ENCODE results near the gene TNFAIP8. TPM values are rescaled to one million over a fixed set of nuclear protein-coding genes. Genes with fewer than 3 reads are reported as not detected.

Gene TNFAIP8
- total and polyA plus RNA-seq, 5 donors from 2014 or later: 120 to 244 (median 196) TPM

DNA sequence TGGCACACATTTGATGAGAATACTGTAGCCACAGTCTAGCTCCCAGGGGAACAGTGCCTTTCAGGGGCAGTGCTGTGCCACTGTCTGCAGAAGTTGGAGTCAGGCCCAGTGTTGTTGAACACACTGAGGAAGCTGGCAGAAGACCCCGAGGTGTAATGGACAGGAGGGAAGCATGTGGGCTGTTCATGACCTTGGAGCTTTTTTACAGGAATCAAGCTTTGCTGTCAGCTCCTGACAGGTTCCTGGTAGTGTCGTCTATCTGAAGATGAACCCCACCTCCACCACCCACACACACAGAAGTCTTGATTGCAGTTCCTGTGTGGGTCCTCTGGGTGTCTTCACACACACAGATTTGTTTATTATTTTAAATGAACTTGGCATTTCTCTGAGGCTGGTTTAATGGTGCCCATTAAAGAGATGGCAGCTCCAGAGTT, 40.3 kb upstream of the TNFAIP8 start:
- H3K9me3 ChIP-seq (ENCODE audit: control insufficient read depth in 2 of 2, low read length in 2 of 2): no peaks in the 10 kb centered on the region
- H3K4me1 Mint-ChIP-seq: peaks cover 62 to 96% (median 75%) of the 10 kb centered on the region in 4 donors
- H3K27me3 Mint-ChIP-seq: no peaks in the 10 kb centered on the region
- peaks cover 96% of the 10 kb centered on the region for H3K4me1 ChIP-seq (ENCODE audit: control insufficient read depth, insufficient read depth, low read length, poor library complexity, severe bottlenecking)
- H3K36me3 ChIP-seq (ENCODE audit: control insufficient read depth, insufficient read depth, low read length): peaks cover 7% of the 10 kb centered on the region
- no peaks in the 10 kb centered on the region for H3K9me3 Mint-ChIP-seq
- peak overlapping the region; percentile 54 for H3K4me3 ChIP-seq (ENCODE audit: low read depth, low read length)
- no peaks in the 10 kb centered on the region for H3K27me3 ChIP-seq (ENCODE audit: control insufficient read depth, insufficient read depth, low read length)
- peaks cover 20% of the 10 kb centered on the region for H3K36me3 Mint-ChIP-seq
- H3K27ac ChIP-seq (ENCODE audit: insufficient read depth, low read length, poor library complexity, severe bottlenecking): peak overlapping the region; percentile 70
- peak; percentile 86 to 92 for ATAC-seq (ENCODE audit: low read depth in 2 of 2)
- peak overlapping the region; percentile 63 to 78 (median 64) for H3K4me3 Mint-ChIP-seq
- DNase-seq: peak in 2 of 3 donors; percentile 65 to 86
- H3K27ac Mint-ChIP-seq: peak overlapping the region; percentile 81 to 93 (median 89)

- DNase-seq: no peak
- no peaks in the 10 kb centered on the region for H3K27me3 Mint-ChIP-seq
- H3K27ac Mint-ChIP-seq: peak overlapping the region; percentile 81 to 93 (median 89)
- Histone ChIP-seq H3K4me3 (ENCODE audit: low read depth, low read length) (peak overlapping the region; percentile 54), H3K4me1 (ENCODE audit: control insufficient read depth, insufficient read depth, low read length, poor library complexity, severe bottlenecking) (peaks cover 95% of the 10 kb centered on the region), H3K9me3 (ENCODE audit: control insufficient read depth in 2 of 2, low read length in 2 of 2) (no peaks in the 10 kb centered on the region), H3K27me3 (ENCODE audit: control insufficient read depth, insufficient read depth, low read length) (no peaks in the 10 kb centered on the region), H3K27ac (ENCODE audit: insufficient read depth, low read length, poor library complexity, severe bottlenecking) (peak overlapping the region; percentile 70), H3K36me3 (ENCODE audit: control insufficient read depth, insufficient read depth, low read length) (peaks cover 7% of the 10 kb centered on the region)
- peaks cover 66 to 96% (median 78%) of the 10 kb centered on the region in 4 donors for H3K4me1 Mint-ChIP-seq
- peak overlapping the region in 3 of 4 donors; percentile 44 to 78 (median 70) for H3K4me3 Mint-ChIP-seq
- H3K36me3 Mint-ChIP-seq: peaks cover 23% of the 10 kb centered on the region
- ATAC-seq (ENCODE audit: low read depth in 2 of 2): peak in 1 of 2 donors; percentile 1
- H3K9me3 Mint-ChIP-seq: no peaks in the 10 kb centered on the region
These were observed 39.7 kb upstream of the TNFAIP8 start for GRCh38 chr5:119316086-119316485.

- Histone ChIP-seq H3K9me3 (ENCODE audit: control insufficient read depth in 2 of 2, low read length in 2 of 2) (no peaks in the 10 kb centered on the region), H3K4me1 (ENCODE audit: control insufficient read depth, insufficient read depth, low read length, poor library complexity, severe bottlenecking) (peaks cover 98% of the 10 kb centered on the region), H3K27me3 (ENCODE audit: control insufficient read depth, insufficient read depth, low read length) (no peaks in the 10 kb centered on the region), H3K36me3 (ENCODE audit: control insufficient read depth, insufficient read depth, low read length) (peaks cover 7% of the 10 kb centered on the region), H3K4me3 (ENCODE audit: low read depth, low read length) (no peak overlapping the region), H3K27ac (ENCODE audit: insufficient read depth, low read length, poor library complexity, severe bottlenecking) (peak overlapping the region; percentile 70)
- Mint-ChIP-seq H3K27me3 (no peaks in the 10 kb centered on the region), H3K4me1 (peaks cover 67 to 97% (median 81%) of the 10 kb centered on the region in 4 donors), H3K27ac (peak overlapping the region; percentile 6 to 93 (median 55)), H3K36me3 (peaks cover 23% of the 10 kb centered on the region), H3K9me3 (no peaks in the 10 kb centered on the region), H3K4me3 (peak overlapping the region in 2 of 4 donors; percentile 27 to 46)
- no peak for ATAC-seq (ENCODE audit: low read depth in 2 of 2)
- DNase-seq: no peak
These were observed 38.9 kb upstream of the TNFAIP8 start for GRCh38 chr5:119316906-119317305.

DNA sequence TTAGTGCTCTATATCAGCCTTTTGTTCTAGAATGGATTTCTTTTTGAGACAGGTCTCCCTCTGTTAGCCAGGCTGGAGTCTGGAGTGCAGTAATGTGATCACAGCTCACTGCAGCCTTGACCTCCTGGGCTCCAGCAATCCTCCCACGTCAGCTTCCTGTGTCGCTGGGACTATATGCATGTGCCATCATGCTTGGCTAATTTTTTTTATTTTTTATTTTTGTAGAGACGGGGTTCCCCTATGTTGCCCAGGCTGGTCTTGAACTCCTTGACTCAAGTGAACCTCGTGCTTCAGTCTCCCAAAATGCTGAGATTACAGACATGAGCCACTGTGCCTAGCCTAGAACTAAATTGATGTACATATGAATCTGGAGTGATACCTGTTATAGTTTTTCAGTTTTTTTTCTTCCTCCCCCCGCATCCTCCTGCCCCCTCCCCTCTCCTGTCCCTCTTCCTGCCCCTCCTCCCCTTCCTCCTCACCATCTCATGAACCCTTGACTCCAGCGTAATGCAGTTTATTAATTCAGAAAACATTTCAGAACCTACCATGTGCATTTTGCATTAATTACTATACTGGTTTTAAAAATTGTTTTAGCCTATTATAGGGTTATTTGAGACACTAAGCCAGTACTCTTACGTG, 37.4 kb upstream of the TNFAIP8 start:
- peak overlapping the region; percentile 58 for H3K27ac ChIP-seq (ENCODE audit: insufficient read depth, low read length, poor library complexity, severe bottlenecking)
- no peaks in the 10 kb centered on the region for H3K27me3 ChIP-seq (ENCODE audit: control insufficient read depth, insufficient read depth, low read length)
- ATAC-seq (ENCODE audit: low read depth in 2 of 2) (peak in 1 of 2 donors; percentile 14), DNase-seq (peak in 1 of 3 donors; percentile 58)
- Mint-ChIP-seq H3K27ac (peak overlapping the region; percentile 18 to 92 (median 71)), H3K36me3 (peaks cover 22% of the 10 kb centered on the region), H3K27me3 (no peaks in the 10 kb centered on the region), H3K4me3 (peak overlapping the region; percentile 2 to 73 (median 70)), H3K4me1 (peaks cover 61 to 97% (median 82%) of the 10 kb centered on the region in 4 donors), H3K9me3 (no peaks in the 10 kb centered on the region)
- H3K4me3 ChIP-seq (ENCODE audit: low read depth, low read length): peak overlapping the region; percentile 29
- H3K9me3 ChIP-seq (ENCODE audit: control insufficient read depth in 2 of 2, low read length in 2 of 2): no peaks in the 10 kb centered on the region
- peaks cover 98% of the 10 kb centered on the region for H3K4me1 ChIP-seq (ENCODE audit: control insufficient read depth, insufficient read depth, low read length, poor library complexity, severe bottlenecking)
- peaks cover 7% of the 10 kb centered on the region for H3K36me3 ChIP-seq (ENCODE audit: control insufficient read depth, insufficient read depth, low read length)

DNA sequence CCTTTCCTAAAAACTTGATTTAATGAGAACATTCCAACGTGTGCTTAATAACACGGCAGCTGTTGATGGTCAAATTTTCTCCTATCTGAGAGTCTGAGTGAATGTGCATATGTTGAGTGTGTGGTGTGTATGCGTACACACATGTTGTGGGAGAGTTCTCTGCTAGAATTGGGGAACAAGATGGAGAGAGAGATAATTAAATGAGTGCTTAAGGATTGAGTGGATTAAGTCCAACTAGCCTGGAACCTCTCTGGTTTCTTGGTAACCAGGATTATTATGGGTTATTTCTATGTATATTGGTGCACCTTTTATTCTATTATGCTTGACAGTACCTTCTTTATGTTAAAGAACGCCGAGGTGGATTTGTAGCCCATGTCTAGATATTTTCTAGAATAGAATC, 36.4 kb upstream of the TNFAIP8 start:
- H3K9me3 ChIP-seq (ENCODE audit: control insufficient read depth in 2 of 2, low read length in 2 of 2): no peaks in the 10 kb centered on the region
- H3K27me3 ChIP-seq (ENCODE audit: control insufficient read depth, insufficient read depth, low read length): no peaks in the 10 kb centered on the region
- peaks cover 7% of the 10 kb centered on the region for H3K36me3 ChIP-seq (ENCODE audit: control insufficient read depth, insufficient read depth, low read length)
- H3K4me3 Mint-ChIP-seq: peak overlapping the region; percentile 18 to 70 (median 50)
- peaks cover 98% of the 10 kb centered on the region for H3K4me1 ChIP-seq (ENCODE audit: control insufficient read depth, insufficient read depth, low read length, poor library complexity, severe bottlenecking)
- H3K4me3 ChIP-seq (ENCODE audit: low read depth, low read length): no peak overlapping the region
- H3K4me1 Mint-ChIP-seq: peaks cover 51 to 96% (median 79%) of the 10 kb centered on the region in 4 donors
- no peak for DNase-seq
- no peaks in the 10 kb centered on the region for H3K27me3 Mint-ChIP-seq
- peak overlapping the region; percentile 18 to 90 (median 71) for H3K27ac Mint-ChIP-seq
- no peak overlapping the region for H3K27ac ChIP-seq (ENCODE audit: insufficient read depth, low read length, poor library complexity, severe bottlenecking)
- ATAC-seq (ENCODE audit: low read depth in 2 of 2): no peak
- peaks cover 22% of the 10 kb centered on the region for H3K36me3 Mint-ChIP-seq
- no peaks in the 10 kb centered on the region for H3K9me3 Mint-ChIP-seq

DNA sequence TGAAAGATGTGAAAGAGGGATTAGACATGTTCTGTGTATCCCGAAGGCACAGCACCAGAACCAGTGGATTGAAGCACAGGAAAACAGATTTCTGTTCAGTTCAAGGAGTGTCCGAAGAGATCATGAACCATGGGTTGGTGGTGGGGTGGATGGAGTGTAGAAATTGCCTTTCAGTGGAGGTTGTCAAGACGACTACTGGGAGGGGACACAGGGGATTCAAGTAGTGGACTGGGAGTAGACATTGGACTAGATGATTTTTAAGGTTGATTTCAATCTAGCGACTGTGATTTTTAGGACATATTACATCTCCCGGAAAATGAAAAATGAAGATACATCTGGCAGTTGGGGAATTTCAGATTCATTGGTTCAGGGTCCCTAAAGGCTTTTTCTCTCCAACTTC, 35.9 kb upstream of the TNFAIP8 start:
- H3K4me3 Mint-ChIP-seq: peak overlapping the region in 3 of 4 donors; percentile 55 to 73 (median 70)
- H3K4me1 ChIP-seq (ENCODE audit: control insufficient read depth, insufficient read depth, low read length, poor library complexity, severe bottlenecking): peaks cover 97% of the 10 kb centered on the region
- H3K27me3 Mint-ChIP-seq: no peaks in the 10 kb centered on the region
- peaks cover 7% of the 10 kb centered on the region for H3K36me3 ChIP-seq (ENCODE audit: control insufficient read depth, insufficient read depth, low read length)
- ATAC-seq (ENCODE audit: low read depth in 2 of 2): no peak
- peaks cover 22% of the 10 kb centered on the region for H3K36me3 Mint-ChIP-seq
- H3K27ac ChIP-seq (ENCODE audit: insufficient read depth, low read length, poor library complexity, severe bottlenecking): no peak overlapping the region
- H3K27ac Mint-ChIP-seq: peak overlapping the region; percentile 71 to 97 (median 90)
- peaks cover 48 to 93% (median 79%) of the 10 kb centered on the region in 4 donors for H3K4me1 Mint-ChIP-seq
- H3K9me3 ChIP-seq (ENCODE audit: control insufficient read depth in 2 of 2, low read length in 2 of 2): no peaks in the 10 kb centered on the region
- DNase-seq: no peak
- no peaks in the 10 kb centered on the region for H3K9me3 Mint-ChIP-seq
- H3K27me3 ChIP-seq (ENCODE audit: control insufficient read depth, insufficient read depth, low read length): no peaks in the 10 kb centered on the region
- H3K4me3 ChIP-seq (ENCODE audit: low read depth, low read length): peak overlapping the region; percentile 54

DNA sequence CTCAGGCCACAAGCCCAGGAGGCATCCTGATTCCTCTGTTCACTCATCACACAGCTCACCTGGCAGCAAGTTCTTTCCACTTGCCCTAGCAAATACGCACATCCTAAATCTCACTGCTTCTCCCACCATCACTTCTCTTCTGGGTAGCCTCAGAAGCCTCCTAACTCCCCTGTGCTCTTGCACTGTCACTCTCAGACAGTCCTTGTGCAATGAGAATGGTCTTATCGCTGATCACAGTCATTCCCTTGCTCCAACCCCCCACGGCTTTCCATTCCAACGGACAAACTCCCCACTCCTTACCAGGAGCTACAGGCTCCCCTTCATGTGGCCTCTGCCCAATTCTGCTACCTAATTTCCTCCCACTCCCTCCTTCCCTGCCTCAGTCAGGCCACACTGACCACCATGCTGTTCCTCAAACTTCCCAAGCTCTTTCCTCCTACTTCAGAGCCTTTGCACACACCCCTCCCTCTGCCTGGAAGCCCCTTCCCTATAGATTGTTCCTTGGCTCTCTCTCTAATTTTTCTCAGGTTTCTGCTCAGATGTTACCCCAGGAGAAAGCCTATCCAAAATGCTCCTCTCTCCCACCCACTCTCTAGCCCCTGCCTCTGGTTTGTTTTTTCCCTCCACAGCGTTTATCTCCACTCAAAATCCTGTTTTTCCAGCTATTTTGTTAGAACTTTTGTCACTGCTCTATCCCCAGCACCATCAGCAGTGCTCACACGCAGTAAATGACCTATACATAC, 34.1 kb upstream of the TNFAIP8 start:
- peak overlapping the region; percentile 71 to 97 (median 90) for H3K27ac Mint-ChIP-seq
- Histone ChIP-seq H3K36me3 (ENCODE audit: control insufficient read depth, insufficient read depth, low read length) (peaks cover 2% of the 10 kb centered on the region), H3K27ac (ENCODE audit: insufficient read depth, low read length, poor library complexity, severe bottlenecking) (peak overlapping the region; percentile 50), H3K4me3 (ENCODE audit: low read depth, low read length) (peak overlapping the region; percentile 26), H3K27me3 (ENCODE audit: control insufficient read depth, insufficient read depth, low read length) (no peaks in the 10 kb centered on the region), H3K9me3 (ENCODE audit: control insufficient read depth in 2 of 2, low read length in 2 of 2) (no peaks in the 10 kb centered on the region), H3K4me1 (ENCODE audit: control insufficient read depth, insufficient read depth, low read length, poor library complexity, severe bottlenecking) (peaks cover 97% of the 10 kb centered on the region)
- DNase-seq (no peak), ATAC-seq (ENCODE audit: low read depth in 2 of 2) (no peak)
- H3K4me3 Mint-ChIP-seq: peak overlapping the region; percentile 9 to 78 (median 42)
- H3K9me3 Mint-ChIP-seq: no peaks in the 10 kb centered on the region
- peaks cover 50 to 91% (median 77%) of the 10 kb centered on the region in 4 donors for H3K4me1 Mint-ChIP-seq
- peaks cover 23% of the 10 kb centered on the region for H3K36me3 Mint-ChIP-seq
- no peaks in the 10 kb centered on the region for H3K27me3 Mint-ChIP-seq
